ENCODE measurements around the gene NPNT.

GRCh38 chr4:105934386-105934785 lies 39.1 kb downstream of the NPNT start:
- no peak for TF ChIP-seq EZH2phosphoT487 (IDR thresholded peaks at IDR 0.05; ENCODE audit: borderline replicate concordance)
- TF ChIP-seq, protein P1, sequence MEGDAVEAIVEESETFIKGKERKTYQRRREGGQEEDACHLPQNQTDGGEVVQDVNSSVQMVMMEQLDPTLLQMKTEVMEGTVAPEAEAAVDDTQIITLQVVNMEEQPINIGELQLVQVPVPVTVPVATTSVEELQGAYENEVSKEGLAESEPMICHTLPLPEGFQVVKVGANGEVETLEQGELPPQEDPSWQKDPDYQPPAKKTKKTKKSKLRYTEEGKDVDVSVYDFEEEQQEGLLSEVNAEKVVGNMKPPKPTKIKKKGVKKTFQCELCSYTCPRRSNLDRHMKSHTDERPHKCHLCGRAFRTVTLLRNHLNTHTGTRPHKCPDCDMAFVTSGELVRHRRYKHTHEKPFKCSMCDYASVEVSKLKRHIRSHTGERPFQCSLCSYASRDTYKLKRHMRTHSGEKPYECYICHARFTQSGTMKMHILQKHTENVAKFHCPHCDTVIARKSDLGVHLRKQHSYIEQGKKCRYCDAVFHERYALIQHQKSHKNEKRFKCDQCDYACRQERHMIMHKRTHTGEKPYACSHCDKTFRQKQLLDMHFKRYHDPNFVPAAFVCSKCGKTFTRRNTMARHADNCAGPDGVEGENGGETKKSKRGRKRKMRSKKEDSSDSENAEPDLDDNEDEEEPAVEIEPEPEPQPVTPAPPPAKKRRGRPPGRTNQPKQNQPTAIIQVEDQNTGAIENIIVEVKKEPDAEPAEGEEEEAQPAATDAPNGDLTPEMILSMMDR (conservative IDR thresholded peaks at IDR 0.05; ENCODE audit: low read length) = no peak

Data from Loucy (cell line).